Renal cortex interstitium (tissue), 11 donors: Measurements from ENCODE around the gene UPB1. TPM values are rescaled to one million over a fixed set of nuclear protein-coding genes. Genes with fewer than 3 reads are reported as not detected.
"Not testable (repeated sequence)": the region's sequence is repeated elsewhere in the genome, so short reads cannot be mapped to it uniquely, and the experiment has no call there.

ENCODE experiments used
- DNase-seq, 11 donors: peaks; one replicate each; pipeline ENCODE4 v3.0.0-alpha.2; 2013; ENCODE audit warnings: low read depth in 9 of 11, low spot score in 4 of 11; ENCODE audit errors: extremely low read depth in 1 of 11
- polyA plus RNA-seq, 3 donors: library from polyadenylated mRNA; unstranded; fragments of 120-200 nt; gene quantifications; one replicate each; pipeline ENCODE4 v1.2.1, GENCODE V29; 2013; ENCODE audit not compliant: insufficient read length in 3 of 3

Gene UPB1
- polyA plus RNA-seq, 3 donors: 0.75 to 1.2 (median 1.1) TPM

DNA sequence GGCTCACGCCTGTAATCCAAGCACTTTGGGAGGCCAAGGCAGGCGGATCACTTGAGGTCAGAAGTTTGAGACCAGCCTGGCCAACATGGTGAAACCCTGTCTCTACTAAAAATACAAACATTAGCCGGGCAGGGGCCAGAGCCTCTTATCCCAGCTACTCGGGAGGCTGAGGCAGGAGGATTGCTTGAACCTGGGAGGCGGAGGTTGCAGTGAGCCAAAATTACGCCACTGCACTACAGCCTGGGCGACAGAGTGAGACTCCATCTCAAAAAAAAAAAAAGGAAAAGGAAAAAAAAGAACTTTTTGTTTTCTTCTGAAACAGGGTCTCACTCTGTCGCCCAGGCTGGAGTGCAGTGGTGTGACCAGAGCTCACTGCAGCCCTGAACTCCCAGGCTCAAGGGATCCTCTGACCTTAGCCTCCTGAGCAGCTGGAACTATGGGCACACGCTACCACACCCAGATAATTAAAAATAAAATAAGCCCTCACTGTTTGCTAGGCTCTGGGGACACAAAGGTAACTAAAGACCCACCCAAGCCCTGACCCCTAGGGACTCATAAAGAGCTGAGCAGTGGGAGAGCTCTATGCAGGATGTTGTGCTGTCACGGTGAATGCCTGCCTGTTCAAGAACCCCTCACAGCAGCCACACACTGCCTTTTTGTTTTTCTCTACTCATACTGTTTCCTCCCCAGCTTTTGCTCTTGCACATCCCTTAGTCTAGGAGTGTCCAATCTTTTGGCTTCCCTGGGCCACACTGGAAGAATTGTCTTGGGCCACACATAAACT is 57.6 kb downstream of the UPB1 start:
- not testable (repeated sequence) for DNase-seq

DNA sequence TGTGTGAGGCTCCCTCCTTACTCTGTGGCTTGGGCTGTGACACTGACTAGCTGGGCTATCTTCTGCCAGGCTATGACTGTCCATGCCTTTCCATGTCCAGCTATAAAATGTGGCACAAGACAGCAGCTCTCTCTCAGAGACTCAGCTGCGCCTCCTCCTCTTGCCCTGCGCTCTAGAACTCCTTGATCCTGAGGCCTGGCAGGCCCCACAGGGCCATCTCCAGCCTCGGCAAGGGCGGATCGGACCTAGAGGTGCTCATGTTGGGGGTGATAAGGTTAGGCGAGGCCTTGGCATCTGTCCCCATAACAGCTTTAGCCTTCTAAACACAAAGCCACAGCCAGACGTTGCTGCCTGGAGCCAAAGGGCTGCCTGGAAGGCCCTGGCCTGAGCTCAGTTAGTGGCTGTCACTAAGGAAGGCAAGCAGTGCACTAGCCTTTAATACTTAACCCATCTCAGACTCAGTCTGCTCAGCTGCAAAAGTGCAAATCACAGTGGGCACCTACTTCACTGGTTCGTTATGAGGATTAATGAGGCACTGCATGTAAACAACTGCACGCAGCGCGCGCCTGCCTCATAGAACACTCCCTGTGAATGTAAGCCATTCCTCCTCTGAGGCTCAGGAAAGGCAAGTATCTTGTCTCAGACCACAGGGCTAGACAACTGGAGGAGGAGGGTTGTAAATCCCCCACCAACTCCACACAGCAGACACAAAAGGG is 58.6 kb downstream of the UPB1 start:
- DNase-seq: peak in 4 of 11 donors; percentile 10 to 27 (median 15)

GRCh38 chr22:24554313-24555164 is 59.4 kb downstream of the UPB1 start, which contains the start of gene GUCD1:
Gene GUCD1 (minus strand): TSS chr22:24555138. CDS start chr22:24554991, 147 bp downstream.
- peak in 6 of 11 donors; percentile 12 to 22 (median 15) for DNase-seq

DNA sequence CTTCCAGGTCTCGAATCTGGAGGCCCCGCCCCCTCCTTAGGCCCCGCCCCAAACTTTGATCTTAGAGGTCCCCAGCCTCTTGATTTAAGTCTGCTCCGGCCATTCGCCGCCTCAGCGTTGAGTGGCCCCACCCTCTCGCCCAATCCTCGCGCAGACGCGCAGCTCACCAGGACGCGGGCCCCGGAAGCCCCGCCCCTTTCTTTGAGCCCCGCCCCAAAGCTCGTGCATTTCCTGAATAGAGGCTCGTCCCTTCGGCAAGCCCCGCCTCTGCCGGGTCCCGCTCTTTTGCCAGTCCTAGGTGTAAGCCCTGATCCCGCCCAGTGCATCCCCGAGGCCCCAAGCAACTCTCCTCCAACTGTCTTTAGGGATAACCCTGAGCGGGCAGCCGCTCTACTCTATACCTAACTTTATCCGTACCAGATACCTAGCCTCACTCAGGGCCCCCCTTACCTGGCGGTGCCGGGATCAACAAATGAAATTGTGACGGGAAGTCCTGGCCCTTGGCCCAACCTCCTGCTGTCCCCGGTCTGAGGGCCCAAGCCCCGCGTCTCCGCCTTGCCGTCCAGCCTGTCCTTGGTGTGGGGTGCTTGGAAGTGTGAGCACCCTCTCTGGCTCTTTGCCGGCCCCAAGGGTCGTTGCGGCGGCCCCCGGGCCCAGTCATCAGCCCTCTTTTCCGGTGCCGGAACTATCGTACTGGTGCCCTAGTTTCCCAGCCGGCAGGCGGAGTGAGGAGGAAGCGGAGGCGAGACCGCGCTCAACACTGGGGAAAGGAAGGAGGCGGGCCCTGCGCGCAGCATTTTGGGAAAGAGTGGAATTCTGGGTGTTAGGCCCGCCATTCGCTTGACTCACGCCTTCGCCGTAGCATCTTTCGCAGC is 60.3 kb downstream of the UPB1 start, which contains the start of gene SNRPD3:
Gene SNRPD3, plus strand, starts transcription at position 835 of the 875 bp plus-strand sequence. CDS start 1,676 bp downstream, outside the sequence.
- DNase-seq: peak; percentile 93 to 99 (median 98)

DNA sequence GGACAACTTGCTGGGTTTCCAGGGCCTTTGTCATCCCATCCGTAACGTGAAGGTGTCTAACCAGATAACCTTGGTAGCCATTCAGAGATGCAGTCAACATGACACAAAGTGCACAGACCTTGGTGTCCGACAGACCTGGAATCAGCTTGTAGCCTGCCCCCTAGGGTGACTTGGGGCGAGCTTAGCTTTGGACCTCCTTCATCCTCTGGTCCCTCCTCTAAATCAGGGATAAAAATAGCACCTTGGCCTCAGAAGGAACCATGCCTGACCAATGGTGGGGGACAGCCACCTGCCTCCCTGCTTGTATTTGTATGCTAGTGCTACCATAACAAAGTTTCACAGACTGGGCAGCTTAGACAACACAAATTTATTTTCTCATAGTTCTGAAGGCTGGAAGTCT is 64.3 kb downstream of the UPB1 start:
- DNase-seq: no peak

- DNase-seq: no peak
Observed at GRCh38 chr22:24563246-24563645, 68.1 kb downstream of the UPB1 start.

- DNase-seq: no peak
Observed at GRCh38 chr22:24564376-24565058, 69.4 kb downstream of the UPB1 start.

- no peak for DNase-seq
Observed at GRCh38 chr22:24565077-24565476, 69.9 kb downstream of the UPB1 start.

DNA sequence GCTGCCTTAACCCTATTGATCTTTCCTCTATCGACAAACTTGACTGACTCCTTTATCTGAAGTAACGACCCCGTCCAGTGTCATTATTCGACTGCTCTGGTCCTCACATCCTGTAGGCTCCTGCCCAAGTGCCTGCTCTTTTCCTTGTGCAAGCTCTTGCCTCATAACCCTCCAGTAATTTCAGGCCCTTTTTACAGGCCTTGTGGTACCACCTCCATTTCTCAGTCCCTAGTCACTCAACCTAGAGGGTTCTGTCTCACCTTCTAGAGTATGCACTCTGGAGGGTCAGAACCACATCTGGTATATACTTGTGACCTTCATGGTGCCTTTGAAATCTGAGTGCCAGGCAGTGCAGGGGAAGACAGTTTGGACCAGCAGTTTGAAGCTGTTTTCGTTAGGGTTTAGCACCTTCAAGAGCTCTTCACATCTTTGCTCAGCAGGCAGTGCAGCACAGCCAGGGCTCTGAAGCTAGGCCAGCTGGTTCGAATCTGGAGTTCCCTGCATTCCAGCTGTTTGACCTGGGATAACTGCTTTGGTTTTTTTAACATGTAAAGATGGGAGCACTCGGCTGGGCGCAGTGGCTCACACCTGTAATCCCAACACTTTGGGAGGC is 71.9 kb downstream of the UPB1 start:
- DNase-seq: no peak

DNA sequence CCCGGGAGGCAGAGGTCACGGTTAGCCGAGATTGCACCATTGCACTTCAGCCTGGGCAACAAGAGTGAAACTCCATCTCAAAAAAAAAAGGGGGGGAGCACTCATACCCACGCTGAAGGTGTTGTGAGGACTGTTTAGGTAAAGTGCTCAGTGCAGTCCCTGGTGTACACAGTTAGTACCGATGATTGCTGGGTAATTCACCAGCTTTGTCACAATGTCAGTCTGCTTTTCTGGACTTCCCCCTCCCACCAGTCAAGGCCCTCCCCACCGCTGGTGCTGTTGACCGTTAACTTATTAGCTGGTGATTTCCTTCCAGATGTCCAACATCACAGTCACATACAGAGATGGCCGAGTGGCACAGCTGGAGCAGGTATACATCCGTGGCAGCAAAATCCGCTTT is 72.5 kb downstream of the UPB1 start:
- DNase-seq: no peak

DNA sequence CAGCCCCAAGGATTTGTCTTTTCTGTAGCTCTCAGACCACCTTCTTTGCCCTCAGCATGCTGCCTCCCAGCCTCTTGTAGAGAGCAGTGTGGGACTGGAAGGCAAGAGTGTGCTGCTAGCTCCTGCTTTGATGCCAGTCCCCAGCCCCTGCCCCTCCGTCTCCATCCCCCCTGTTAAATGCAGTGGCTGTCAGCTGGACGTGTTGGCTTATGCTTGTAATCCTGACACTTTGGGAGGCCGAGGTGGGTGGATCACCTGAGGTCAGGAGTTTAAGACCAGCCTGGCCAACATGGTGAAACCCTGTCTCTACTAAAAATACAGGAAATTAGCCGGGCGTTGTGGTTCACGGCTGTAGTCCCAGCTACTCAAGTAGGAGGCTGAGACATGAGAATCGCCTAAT is 76.1 kb downstream of the UPB1 start:
- no peak for DNase-seq

- no peak for DNase-seq
Observed at GRCh38 chr22:24576778-24577177, 81.6 kb downstream of the UPB1 start.

Other genes with a start within 250 kb of the UPB1 start
- gene SPECC1L, start 224.5 kb upstream of the UPB1 start, polyA plus RNA-seq: 10 to 100 TPM; 44.5 to 53.2 (median 51.3) TPM
- gene ADORA2A, start 67.7 kb upstream of the UPB1 start, polyA plus RNA-seq: 1 to 10 TPM; 5.8 to 8.0 (median 8.0) TPM
- 10 to 100 TPM; 80.8 to 89.5 (median 88.8) TPM for gene GUCD1, start 59.8 kb downstream of the UPB1 start, polyA plus RNA-seq
- gene SNRPD3, start 60.7 kb downstream of the UPB1 start, polyA plus RNA-seq: 100 to 1,000 TPM; 165 to 223 (median 199) TPM
- gene LRRC75B, start 97.7 kb downstream of the UPB1 start, polyA plus RNA-seq: 10 to 100 TPM; 26.8 to 41.3 (median 32.8) TPM
- gene GGT1, start 107.9 kb downstream of the UPB1 start, polyA plus RNA-seq: 10 to 100 TPM; 42.8 to 72.1 (median 50.8) TPM